ENCODE results near the gene SAMD11. TPM values are rescaled to one million over a fixed set of nuclear protein-coding genes. Genes with fewer than 3 reads are reported as not detected.

SAMD11 gene
- total and polyA plus RNA-seq, 10 of the 15 experiments (the other 5 are each of a cell fraction or from before 2014, with no cell fraction given) = 0.04 to 0.31 (median 0.19) TPM; not detected in 6

DNA sequence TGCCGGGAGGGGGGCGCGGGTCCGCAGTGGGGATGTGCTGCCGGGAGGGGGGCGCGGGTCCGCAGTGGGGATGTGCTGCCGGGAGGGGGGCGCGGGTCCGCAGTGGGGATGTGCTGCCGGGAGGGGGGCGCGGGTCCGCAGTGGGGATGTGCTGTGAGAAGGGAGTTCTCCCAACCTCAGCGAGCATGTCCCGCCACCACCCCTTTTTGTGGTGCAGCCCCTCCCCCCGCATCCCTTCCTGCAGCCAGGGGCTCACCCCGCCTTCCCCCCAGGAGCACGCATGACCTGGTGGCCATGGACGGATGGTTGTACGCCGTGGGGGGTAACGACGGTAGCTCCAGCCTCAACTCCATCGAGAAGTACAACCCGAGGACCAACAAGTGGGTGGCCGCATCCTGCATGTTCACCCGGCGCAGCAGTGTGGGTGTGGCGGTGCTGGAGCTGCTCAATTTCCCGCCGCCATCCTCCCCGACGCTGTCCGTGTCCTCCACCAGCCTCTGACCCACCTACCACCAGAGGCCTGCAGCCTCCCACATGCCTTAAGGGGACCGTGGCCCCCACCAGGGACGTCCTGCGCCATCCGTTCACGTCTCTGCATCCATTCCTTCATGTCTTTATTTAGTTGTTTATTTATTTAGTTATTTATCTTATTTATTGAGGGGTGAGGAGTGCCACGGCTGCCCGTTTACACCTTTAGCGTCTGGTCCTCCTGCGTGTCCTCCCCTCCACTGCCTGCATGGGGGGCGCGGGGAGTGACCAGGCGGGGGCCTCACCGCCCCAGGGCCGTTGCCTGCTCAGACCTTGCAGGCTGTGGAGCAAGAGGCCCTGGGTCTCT is 41.2 kb downstream of the SAMD11 start:
- ATAC-seq = no peak
- WGBS (ENCODE audit: insufficient coverage, insufficient replicate concordance, low lambda C conversion rate, missing lambda C conversion rate) = 96% methylated on average over 34 of the region's 51 CpGs
- SMC1A ChIA-PET (ENCODE audit: uncharacterized antibody, unreplicated experiment) = no interaction called here
- no peak for FAIRE-seq
- H4K20me1 ChIP-seq (ENCODE audit: control insufficient read depth, insufficient read depth) = no peaks in the 10 kb centered on the region
- no peaks in the 10 kb centered on the region for H3K9me3 ChIP-seq (replicated peaks; ENCODE audit: control insufficient read depth, insufficient read depth, low read length)
- no peak overlapping the region for H3K9ac ChIP-seq (ENCODE audit: control insufficient read depth, insufficient read depth, low read length)
- intact Hi-C loops (cut with micrococcal nuclease; ENCODE audit: unreplicated experiment) (no loop called here), in situ Hi-C loops (cut with MboI) (no loop called here)
- CTCF ChIA-PET = no interaction called here
- TSS peak; percentile 45 for BruUV-seq (replicated peaks)
- no peak overlapping the region for H2AFZ ChIP-seq (ENCODE audit: control insufficient read depth, low read depth, low read length)
- no peaks in the 10 kb centered on the region; the same call in 1 of the 2 replicates for H3K79me2 ChIP-seq (ENCODE audit: control insufficient read depth, insufficient read depth, low read length)
- no peak overlapping the region for H3K27ac ChIP-seq (ENCODE audit: control insufficient read depth, insufficient read depth)
- TF ChIP-seq LARP7 (IDR thresholded peaks at IDR 0.05) (no peak), EP300 (IDR thresholded peaks at IDR 0.05; ENCODE audit: borderline replicate concordance in 1 of 2, control insufficient read depth in 1 of 2, low read depth in 2 of 2, low read length in 2 of 2) (no peak), ZNF207 (IDR thresholded peaks at IDR 0.05; ENCODE audit: borderline replicate concordance) (no peak), MTA2 (IDR thresholded peaks at IDR 0.05; ENCODE audit: low read depth) (no peak), ZNF274 (IDR thresholded peaks at IDR 0.05; ENCODE audit: insufficient read depth, insufficient read length) (no peak), WRNIP1 (IDR thresholded peaks at IDR 0.05; ENCODE audit: borderline replicate concordance, low read depth, low read length) (no peak)
- TF ChIP-seq, protein P1, sequence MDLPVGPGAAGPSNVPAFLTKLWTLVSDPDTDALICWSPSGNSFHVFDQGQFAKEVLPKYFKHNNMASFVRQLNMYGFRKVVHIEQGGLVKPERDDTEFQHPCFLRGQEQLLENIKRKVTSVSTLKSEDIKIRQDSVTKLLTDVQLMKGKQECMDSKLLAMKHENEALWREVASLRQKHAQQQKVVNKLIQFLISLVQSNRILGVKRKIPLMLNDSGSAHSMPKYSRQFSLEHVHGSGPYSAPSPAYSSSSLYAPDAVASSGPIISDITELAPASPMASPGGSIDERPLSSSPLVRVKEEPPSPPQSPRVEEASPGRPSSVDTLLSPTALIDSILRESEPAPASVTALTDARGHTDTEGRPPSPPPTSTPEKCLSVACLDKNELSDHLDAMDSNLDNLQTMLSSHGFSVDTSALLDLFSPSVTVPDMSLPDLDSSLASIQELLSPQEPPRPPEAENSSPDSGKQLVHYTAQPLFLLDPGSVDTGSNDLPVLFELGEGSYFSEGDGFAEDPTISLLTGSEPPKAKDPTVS (IDR thresholded peaks at IDR 0.05; ENCODE audit: low read depth, low read length) = no peak
- POLR2A ChIA-PET = no interaction called here
- DNase-seq (ENCODE audit: low read depth, low spot score) = no peak
- no peak overlapping the region for H3K4me3 ChIP-seq
- H3K4me2 ChIP-seq (ENCODE audit: control insufficient read depth, insufficient read depth) = no peak overlapping the region
- H3K27me3 ChIP-seq (replicated peaks in 1 of 2; ENCODE audit: control insufficient read depth in 2 of 2, insufficient read depth in 2 of 2, low read length in 1 of 2) = no peaks in the 10 kb centered on the region
- H3K4me1 ChIP-seq (ENCODE audit: control insufficient read depth, insufficient read depth, low read length) = peaks cover 15% of the 10 kb centered on the region
- no peaks in the 10 kb centered on the region; a peak in 1 of 4 replicates for H3K36me3 ChIP-seq (ENCODE audit: control insufficient read depth in 2 of 2, insufficient read depth in 2 of 2, low read length in 1 of 2)
- RAD21 ChIA-PET (ENCODE audit: unreplicated experiment) = interaction anchor here (0.6 kb wide), 1 partner anchor 60 kb away, joined by 3 read pairs; no protein-coding TSS in a partner anchor
